Measurements from ENCODE around the gene GSK3A. TPM values are rescaled to one million over a fixed set of nuclear protein-coding genes. Genes with fewer than 3 reads are reported as not detected.

The GSK3A gene
- total and polyA plus RNA-seq, 9 of the 15 experiments (the other 6 are each of a cell fraction or from before 2014, with no cell fraction given) = 0.62 to 90.7 (median 33.3) TPM

- no peak overlapping the region for H2AFZ ChIP-seq (ENCODE audit: low read depth, low read length)
- no peak overlapping the region for H3K4me2 ChIP-seq (ENCODE audit: insufficient read depth, low read length)
- H3K27me3 ChIP-seq (ENCODE audit: control insufficient read depth in 2 of 2, insufficient read depth in 2 of 2, low read length in 2 of 2) = no peaks in the 10 kb centered on the region
- no peaks in the 10 kb centered on the region for H3K79me2 ChIP-seq (ENCODE audit: control insufficient read depth, insufficient read depth, low read length)
- FAIRE-seq (no peak), DNase-seq (ENCODE audit: extremely low read depth in 1 of 4, low spot score in 3 of 4) (no peak), ATAC-seq (no peak; the same call in 2 of the 3 replicates)
- WGBS (ENCODE audit: insufficient coverage, low coverage, missing lambda C conversion rate) = 34% methylated on average over 3 of the region's 3 CpGs
- no peaks in the 10 kb centered on the region for H3K36me3 ChIP-seq (ENCODE audit: control insufficient read depth, insufficient read depth, low read length)
- no peak overlapping the region for H3K27ac ChIP-seq (ENCODE audit: extremely low read depth, low read depth, low read length)
- no TSS peak for BruUV-seq (replicated peaks)
- CTCF ChIA-PET (ENCODE audit: low intra/inter-chr PET ratio) = no interaction called here
- H4K20me1 ChIP-seq (replicated peaks; ENCODE audit: control insufficient read depth, insufficient read depth, low read length) = no peaks in the 10 kb centered on the region
- no peak overlapping the region for H3K9ac ChIP-seq (ENCODE audit: insufficient read depth in 1 of 2, low read depth in 2 of 2, low read length in 2 of 2)
- no peaks in the 10 kb centered on the region for H3K9me3 ChIP-seq (replicated peaks; ENCODE audit: control insufficient read depth, insufficient read depth, low read depth, low read length)
- POLR2A ChIA-PET = no interaction called here
- H3K4me3 ChIP-seq = no peak overlapping the region
- in situ Hi-C loops (cut with MboI) = no loop called here
- intact Hi-C loops (cut with micrococcal nuclease) = no loop called here
- H3K9me1 ChIP-seq (ENCODE audit: control insufficient read depth, insufficient read depth, low read length) = no peaks in the 10 kb centered on the region
- H3K4me1 ChIP-seq (replicated peaks in 1 of 2; ENCODE audit: control insufficient read depth in 2 of 2, insufficient read depth in 2 of 2, low read length in 2 of 2) = peaks cover 0 to 11% of the 10 kb centered on the region in 2 experiments; a peak in 3 of 5 replicates
- no peak for TF ChIP-seq YBX1 (IDR thresholded peaks at IDR 0.05)
- no peak for TF ChIP-seq SREBF2 (CRISPR knock-in tag; IDR thresholded peaks at IDR 0.05)
- no peak for TF ChIP-seq IRF1 (CRISPR knock-in tag; IDR thresholded peaks at IDR 0.05; ENCODE audit: borderline replicate concordance)
- TF ChIP-seq NR0B1 (IDR thresholded peaks at IDR 0.05; ENCODE audit: partially characterized antibody) = no peak
- TF ChIP-seq HOXB6 (CRISPR knock-in tag; IDR thresholded peaks at IDR 0.05; ENCODE audit: borderline replicate concordance) = no peak
- no peak for TF ChIP-seq ETV1 (tag; conservative IDR thresholded peaks at IDR 0.05; ENCODE audit: low read depth)
- no peak for TF ChIP-seq HMBOX1 (IDR thresholded peaks at IDR 0.05)
- TF ChIP-seq UBTF (IDR thresholded peaks at IDR 0.05; ENCODE audit: borderline replicate concordance in 1 of 2, low read depth in 2 of 2, low read length in 2 of 2) = no peak
- no peak for TF ChIP-seq ZNF583 (CRISPR knock-in tag; IDR thresholded peaks at IDR 0.05)
- no peak for TF ChIP-seq TFAM (CRISPR knock-in tag; conservative IDR thresholded peaks at IDR 0.05)
- TF ChIP-seq ZNF184 (CRISPR knock-in tag; IDR thresholded peaks at IDR 0.05) = no peak
- TF ChIP-seq HOMEZ (CRISPR knock-in tag; IDR thresholded peaks at IDR 0.05) = no peak
- TF ChIP-seq SAP30 (IDR thresholded peaks at IDR 0.05; ENCODE audit: borderline replicate concordance, insufficient read depth, low read depth, low read length, poor library complexity, severe bottlenecking) = no peak
These were observed 19.4 kb upstream of the GSK3A start for GRCh38 chr19:42261763-42262162.
